Neuronal stem cell (in vitro differentiated cells): ENCODE measurements around the gene FLACC1.

Experiments used
- DNase-seq: peaks from one replicate; pipeline ENCODE4 v3.0.0-alpha.2; 2013; ENCODE audit warnings: low spot score
- H2AFZ ChIP-seq: one replicate; pipeline ENCODE4 v1.6.1; 2013; ENCODE audit warnings: mild to moderate bottlenecking, low read length, inconsistent platforms
- H2AK5ac ChIP-seq: 2 replicates; pipeline ENCODE4 v1.6.1; 2013; ENCODE audit warnings: low read depth, mild to moderate bottlenecking, inconsistent platforms, low read length, moderate library complexity, mixed read lengths
- H2BK120ac ChIP-seq: 2 replicates; pipeline ENCODE4 v1.6.1; 2013; ENCODE audit warnings: low read depth, mild to moderate bottlenecking, inconsistent platforms, low read length, moderate library complexity, mixed read lengths
- H2BK12ac ChIP-seq: one replicate; pipeline ENCODE4 v1.6.1; 2013; ENCODE audit warnings: low read length, inconsistent platforms
- H2BK15ac ChIP-seq: 2 replicates; pipeline ENCODE4 v1.6.1; 2013; ENCODE audit warnings: mild to moderate bottlenecking, low read length, inconsistent platforms, mixed read lengths
- H2BK5ac ChIP-seq: one replicate; pipeline ENCODE4 v1.6.1; 2013; ENCODE audit warnings: inconsistent platforms, mild to moderate bottlenecking, low read length, moderate library complexity
- H3K14ac ChIP-seq: one replicate; pipeline ENCODE4 v1.6.1; 2013; ENCODE audit warnings: low read length, inconsistent platforms
- H3K18ac ChIP-seq: 2 replicates; pipeline ENCODE4 v1.6.1; 2013; ENCODE audit warnings: low read length, inconsistent platforms
- H3K23ac ChIP-seq: 2 replicates; pipeline ENCODE4 v1.6.1; 2013; ENCODE audit warnings: low read depth, mild to moderate bottlenecking, mixed read lengths, low read length, inconsistent platforms; ENCODE audit not compliant: poor library complexity
- H3K27ac ChIP-seq: replicated peaks from 3 replicates; pipeline ENCODE4 v1.5.1; 2013; ENCODE audit warnings: low read length, inconsistent platforms
- H3K27me3 ChIP-seq, 3 experiments: 2 replicates each; pipeline ENCODE4 v1.6.1; 2013; ENCODE audit warnings: low read length in 3 of 3, mild to moderate bottlenecking in 2 of 3, inconsistent platforms in 1 of 3, low read depth in 1 of 3, mixed read lengths in 1 of 3, moderate library complexity in 1 of 3; ENCODE audit not compliant: control insufficient read depth in 3 of 3, insufficient read depth in 3 of 3
- H3K36me3 ChIP-seq, 2 donors: replicated peaks in 1 of 2; 2 replicates each; pipeline ENCODE4 v1.6.1; 2013; ENCODE audit warnings: low read length in 2 of 2; ENCODE audit not compliant: control insufficient read depth in 2 of 2, insufficient read depth in 2 of 2
- H3K4ac ChIP-seq: 2 replicates; pipeline ENCODE4 v1.6.1; 2013; ENCODE audit warnings: inconsistent platforms, mild to moderate bottlenecking, low read length, moderate library complexity
- H3K4me1 ChIP-seq, 2 donors: 1 replicate in 1 of 2; 2 replicates in 1 of 2; pipeline ENCODE4 v1.6.1; 2013; ENCODE audit warnings: low read length in 2 of 2, low read depth in 1 of 2; ENCODE audit not compliant: control insufficient read depth in 2 of 2, insufficient read depth in 1 of 2
- H3K4me2 ChIP-seq: one replicate; pipeline ENCODE4 v1.6.1; 2013; ENCODE audit warnings: mild to moderate bottlenecking, low read length, inconsistent platforms; ENCODE audit not compliant: insufficient read depth, poor library complexity, severe bottlenecking
- H3K4me3 ChIP-seq, 2 donors: 2 replicates each; pipeline ENCODE4 v1.5.1; 2013; ENCODE audit warnings: low read length in 2 of 2, mild to moderate bottlenecking in 2 of 2, inconsistent platforms in 1 of 2, moderate library complexity in 1 of 2
- H3K79me1 ChIP-seq: one replicate; pipeline ENCODE4 v1.6.1; 2013; ENCODE audit warnings: low read depth, mild to moderate bottlenecking, inconsistent platforms, low read length, moderate library complexity
- H3K9ac ChIP-seq: one replicate; pipeline ENCODE4 v1.6.1; 2013; ENCODE audit warnings: mild to moderate bottlenecking, low read depth, low read length, inconsistent platforms; ENCODE audit not compliant: poor library complexity
- H3K9me3 ChIP-seq, 2 donors: replicated peaks in 1 of 2; 2 replicates each; pipeline versions ENCODE3 to v1.6.1; 2013; ENCODE audit warnings: low read length in 2 of 2, mild to moderate bottlenecking in 2 of 2, inconsistent platforms in 1 of 2, low read depth in 1 of 2, mixed read lengths in 1 of 2, moderate library complexity in 1 of 2; ENCODE audit not compliant: control insufficient read depth in 2 of 2, insufficient read depth in 1 of 2
- H4K8ac ChIP-seq: one replicate; pipeline ENCODE4 v1.6.1; 2013; ENCODE audit warnings: low read depth, mild to moderate bottlenecking, inconsistent platforms, low read length, moderate library complexity
- H4K91ac ChIP-seq: one replicate; pipeline ENCODE4 v1.6.1; 2013; ENCODE audit warnings: low read length, low read depth, mild to moderate bottlenecking, inconsistent platforms; ENCODE audit not compliant: poor library complexity
- whole genome bisulfite sequencing, 2 donors: extraction: QIAGEN DNeasy Blood & Tissue Kit; methylation state at CpG; one replicate each; pipeline ENCODE4 v1.1.7; 2013; ENCODE audit warnings: missing lambda C conversion rate in 2 of 2, mixed read lengths in 1 of 2; ENCODE audit not compliant: insufficient read length in 2 of 2, insufficient replicate concordance in 1 of 2; ENCODE audit errors: extremely low coverage in 2 of 2; 5-methylcytosine and 5-hydroxymethylcytosine counted together

FLACC1 gene

DNA sequence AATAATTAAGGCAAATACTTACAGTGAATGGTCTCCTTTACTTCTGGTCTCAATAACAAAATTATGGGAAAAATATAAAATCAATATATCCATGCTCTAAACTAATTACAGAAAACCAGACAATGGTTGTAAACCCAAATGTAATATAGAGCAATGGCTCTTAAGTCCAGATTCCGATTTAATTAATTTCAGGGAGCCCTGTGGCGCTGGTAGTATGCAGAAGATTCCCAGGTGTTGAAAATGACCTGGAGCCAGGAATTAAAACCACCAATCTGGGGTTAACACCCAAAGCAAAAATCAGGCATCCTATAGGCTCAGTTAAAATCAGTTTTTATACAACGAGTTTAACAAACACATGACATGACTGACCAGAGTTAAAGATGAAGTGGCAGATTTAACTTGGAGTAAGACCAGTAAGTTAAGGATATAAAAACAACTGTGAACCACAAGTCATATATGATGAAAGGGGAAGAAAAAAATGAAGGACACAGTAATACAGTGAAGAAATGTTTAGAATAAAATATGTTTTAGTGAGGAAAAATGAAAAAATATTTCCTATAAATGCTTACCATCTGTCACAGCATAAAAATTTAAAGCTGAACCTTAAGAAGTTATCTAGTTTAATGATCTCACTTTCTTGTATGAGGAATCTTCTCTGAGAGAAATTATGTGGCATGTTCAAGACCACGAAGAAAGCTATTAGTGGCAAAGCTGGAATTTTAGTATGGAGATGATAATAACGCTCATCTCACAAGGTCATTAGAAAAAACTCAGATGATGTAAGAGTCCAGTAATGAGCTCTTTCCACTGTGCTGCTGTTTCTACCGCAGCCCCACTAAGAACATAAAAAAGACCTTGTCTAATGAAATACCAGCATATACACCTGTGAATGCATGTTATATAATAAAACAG, 45.8 kb upstream of the FLACC1 start:
- no peak overlapping the region for H3K4me2 ChIP-seq
- H3K18ac ChIP-seq: no peak overlapping the region
- no peak overlapping the region for H4K8ac ChIP-seq
- no peak overlapping the region for H3K4me3 ChIP-seq
- no peak for DNase-seq
- no peak overlapping the region for H3K9ac ChIP-seq
- peaks cover 2 to 11% of the 10 kb centered on the region in 2 donors for H3K4me1 ChIP-seq
- no peak overlapping the region for H3K14ac ChIP-seq
- no peak overlapping the region for H2BK120ac ChIP-seq
- H2BK5ac ChIP-seq: no peak overlapping the region
- no CpG with 5 or more reads among the region's 6 CpGs for WGBS, 2 donors
- no peak overlapping the region for H3K4ac ChIP-seq
- H3K27ac ChIP-seq: no peak overlapping the region
- peaks cover 0 to 12% of the 10 kb centered on the region in 2 donors for H3K36me3 ChIP-seq
- no peaks in the 10 kb centered on the region for H3K79me1 ChIP-seq
- H3K23ac ChIP-seq: no peak overlapping the region
- no peaks in the 10 kb centered on the region for H3K9me3 ChIP-seq
- no peaks in the 10 kb centered on the region for H3K27me3 ChIP-seq
- no peak overlapping the region for H2BK15ac ChIP-seq
- H4K91ac ChIP-seq: no peak overlapping the region
- no peak overlapping the region for H2BK12ac ChIP-seq
- H2AK5ac ChIP-seq: no peak overlapping the region
- no peak overlapping the region for H2AFZ ChIP-seq

DNA sequence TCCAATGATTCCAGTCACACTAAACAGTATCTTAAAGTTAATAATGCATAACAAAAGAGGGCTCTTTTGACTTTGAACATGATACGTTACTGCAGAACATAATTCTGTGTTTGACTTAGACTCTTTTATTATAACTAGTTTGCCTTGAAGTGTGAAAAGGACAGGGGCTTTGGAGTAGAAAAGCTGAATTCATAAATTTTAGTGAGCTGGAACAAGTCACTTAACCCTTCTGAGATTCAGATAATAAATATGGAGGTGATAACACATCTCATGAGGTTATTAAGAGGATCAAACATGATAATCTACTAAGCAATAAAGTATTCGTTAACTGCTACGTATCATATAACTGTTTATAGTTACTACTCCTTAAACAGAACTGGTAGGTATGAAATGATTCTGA, 44.7 kb upstream of the FLACC1 start:
- H3K18ac ChIP-seq: no peak overlapping the region
- H3K4me1 ChIP-seq: peaks cover 2 to 11% of the 10 kb centered on the region in 2 donors
- no peak overlapping the region for H3K4me3 ChIP-seq
- no peak overlapping the region for H3K27ac ChIP-seq
- H3K27me3 ChIP-seq: no peaks in the 10 kb centered on the region
- no peak overlapping the region for H4K91ac ChIP-seq
- no peak overlapping the region for H3K14ac ChIP-seq
- no peak overlapping the region for H2AFZ ChIP-seq
- no peak overlapping the region for H2BK120ac ChIP-seq
- H3K4me2 ChIP-seq: no peak overlapping the region
- WGBS, 2 donors: no CpG with 5 or more reads among the region's 3 CpGs
- H3K79me1 ChIP-seq: no peaks in the 10 kb centered on the region
- no peak overlapping the region for H2AK5ac ChIP-seq
- no peak overlapping the region for H2BK5ac ChIP-seq
- H3K36me3 ChIP-seq: peaks cover 0 to 23% of the 10 kb centered on the region in 2 donors
- H2BK15ac ChIP-seq: no peak overlapping the region
- H3K9ac ChIP-seq: no peak overlapping the region
- H3K4ac ChIP-seq: no peak overlapping the region
- H3K9me3 ChIP-seq: no peaks in the 10 kb centered on the region
- no peak overlapping the region for H2BK12ac ChIP-seq
- DNase-seq: no peak
- no peak overlapping the region for H4K8ac ChIP-seq
- no peak overlapping the region for H3K23ac ChIP-seq

DNA sequence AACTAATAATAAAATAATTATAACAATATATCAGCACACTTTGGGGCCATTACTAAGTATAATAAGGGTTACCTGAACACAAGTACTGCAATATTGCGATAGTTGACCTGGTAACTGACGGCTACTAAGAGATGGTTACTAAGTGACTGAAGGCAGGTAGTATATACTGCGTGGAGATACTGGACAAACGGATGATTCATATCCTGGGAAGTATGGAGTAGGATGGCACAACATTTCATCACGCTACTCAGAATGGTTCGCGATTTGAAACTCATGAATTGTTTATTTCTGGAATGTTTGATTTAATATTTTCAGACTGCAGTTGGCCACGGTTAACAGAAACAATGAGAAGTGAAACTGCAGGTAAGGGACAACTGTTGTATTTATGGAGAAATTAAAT, 39.5 kb upstream of the FLACC1 start:
- no peak overlapping the region for H3K9ac ChIP-seq
- H3K79me1 ChIP-seq: no peaks in the 10 kb centered on the region
- no peak overlapping the region for H3K4me3 ChIP-seq
- no peak overlapping the region for H3K27ac ChIP-seq
- WGBS, 2 donors: no CpG with 5 or more reads among the region's 8 CpGs
- H3K14ac ChIP-seq: no peak overlapping the region
- H2BK120ac ChIP-seq: no peak overlapping the region
- H4K8ac ChIP-seq: no peak overlapping the region
- H3K23ac ChIP-seq: no peak overlapping the region
- no peak overlapping the region for H2AFZ ChIP-seq
- no peak overlapping the region for H3K4me2 ChIP-seq
- H2AK5ac ChIP-seq: no peak overlapping the region
- H3K36me3 ChIP-seq: peaks cover 1 to 68% of the 10 kb centered on the region in 2 donors
- no peak overlapping the region for H2BK5ac ChIP-seq
- no peak overlapping the region for H4K91ac ChIP-seq
- DNase-seq: no peak
- H2BK12ac ChIP-seq: no peak overlapping the region
- no peaks in the 10 kb centered on the region for H3K27me3 ChIP-seq
- no peak overlapping the region for H3K4ac ChIP-seq
- H2BK15ac ChIP-seq: no peak overlapping the region
- no peaks in the 10 kb centered on the region for H3K9me3 ChIP-seq
- no peaks in the 10 kb centered on the region for H3K4me1 ChIP-seq
- no peak overlapping the region for H3K18ac ChIP-seq

DNA sequence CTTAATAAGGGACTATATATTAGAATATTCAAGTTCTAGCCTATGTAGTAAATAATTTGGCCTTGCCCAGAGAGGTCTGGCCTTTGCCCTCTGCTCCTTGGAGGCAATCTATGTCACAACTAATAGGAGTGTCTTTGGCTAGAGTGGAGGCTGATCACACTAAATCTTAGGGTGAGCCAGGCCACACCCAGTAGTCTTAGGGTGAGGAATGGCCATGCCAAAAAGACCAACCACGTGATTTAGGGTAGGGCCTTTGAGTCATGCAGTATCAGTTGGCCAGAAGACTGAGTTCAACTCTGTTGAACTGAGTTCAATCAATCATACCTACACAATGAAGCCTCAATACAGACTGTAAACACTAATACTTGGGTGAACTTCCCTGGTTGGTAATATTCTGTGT, 26.0 kb upstream of the FLACC1 start:
- no peak overlapping the region for H2BK120ac ChIP-seq
- no peak overlapping the region for H3K27ac ChIP-seq
- H3K36me3 ChIP-seq: peaks cover 9 to 55% of the 10 kb centered on the region in 2 donors
- H3K23ac ChIP-seq: no peak overlapping the region
- H3K18ac ChIP-seq: no peak overlapping the region
- no peak overlapping the region for H2BK15ac ChIP-seq
- WGBS, 2 donors: no CpG with 5 or more reads among the region's 1 CpG
- H2BK12ac ChIP-seq: no peak overlapping the region
- H3K9ac ChIP-seq: no peak overlapping the region
- peaks cover 0 to 2% of the 10 kb centered on the region in 2 donors for H3K9me3 ChIP-seq
- H3K4me1 ChIP-seq: no peaks in the 10 kb centered on the region
- no peak overlapping the region for H3K4me3 ChIP-seq
- no peak overlapping the region for H3K14ac ChIP-seq
- H4K8ac ChIP-seq: no peak overlapping the region
- H2AK5ac ChIP-seq: no peak overlapping the region
- no peak for DNase-seq
- H4K91ac ChIP-seq: no peak overlapping the region
- H3K4me2 ChIP-seq: no peak overlapping the region
- H2BK5ac ChIP-seq: no peak overlapping the region
- H3K27me3 ChIP-seq: no peaks in the 10 kb centered on the region
- no peaks in the 10 kb centered on the region for H3K79me1 ChIP-seq
- no peak overlapping the region for H2AFZ ChIP-seq
- H3K4ac ChIP-seq: no peak overlapping the region
